Measurements from ENCODE around the gene PPP1R14B. TPM values are rescaled to one million over a fixed set of nuclear protein-coding genes. Genes with fewer than 3 reads are reported as not detected.

PPP1R14B gene
- total and polyA plus RNA-seq, 2 of the 13 experiments (the other 11 are each of a cell fraction or from before 2014, with no cell fraction given): 110 to 148 TPM

DNA sequence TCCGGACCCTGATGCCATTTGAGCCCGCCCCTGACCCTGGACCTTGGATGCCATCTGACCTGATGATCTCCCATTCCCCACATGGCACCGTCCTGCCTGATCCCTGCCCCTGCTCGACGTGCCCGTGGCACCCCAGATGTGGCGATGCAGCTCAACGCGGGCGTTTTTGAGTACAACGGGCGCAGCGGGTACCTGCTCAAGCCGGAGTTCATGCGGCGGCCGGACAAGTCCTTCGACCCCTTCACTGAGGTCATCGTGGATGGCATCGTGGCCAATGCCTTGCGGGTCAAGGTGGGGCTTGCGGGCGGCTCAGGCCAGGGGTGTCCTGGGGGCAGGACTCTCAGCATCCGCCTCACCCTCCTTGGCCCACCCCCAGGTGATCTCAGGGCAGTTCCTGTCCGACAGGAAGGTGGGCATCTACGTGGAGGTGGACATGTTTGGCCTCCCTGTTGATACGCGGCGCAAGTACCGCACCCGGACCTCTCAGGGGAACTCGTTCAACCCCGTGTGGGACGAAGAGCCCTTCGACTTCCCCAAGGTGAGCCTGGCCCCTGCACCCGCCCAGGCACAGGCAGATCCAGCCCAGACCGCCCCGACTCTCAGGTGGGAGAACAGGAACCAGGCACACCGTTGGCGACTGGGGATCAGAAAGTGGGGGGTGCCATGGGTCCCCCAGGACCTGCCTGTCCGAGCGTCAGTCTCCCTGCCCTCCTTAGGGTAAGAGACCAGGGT lies 15.7 kb upstream of the PPP1R14B start:
- FAIRE-seq: no peak
- H4K20me1 ChIP-seq (ENCODE audit: insufficient read depth, low read length): no peaks in the 10 kb centered on the region

More for the DNA sequence above, 15.7 kb upstream of the PPP1R14B start:
- H3K9ac ChIP-seq (ENCODE audit: insufficient read depth, low read depth, low read length): no peak overlapping the region
- H3K4me3 ChIP-seq (replicated peaks in 1 of 3; ENCODE audit: insufficient read depth in 1 of 3, low read depth in 2 of 3, low read length in 3 of 3): no peak overlapping the region
- H3K9me3 ChIP-seq (ENCODE audit: low read length): no peaks in the 10 kb centered on the region
- WGBS (ENCODE audit: low lambda C conversion rate): 98% methylated on average over 34 of the region's 42 CpGs
- no TSS peak for BruUV-seq (replicated peaks)
- DNase-seq (ENCODE audit: low spot score) (no peak), ATAC-seq (no peak)
- POLR2A ChIA-PET: no interaction called here
- CTCF ChIA-PET (ENCODE audit: low intra/inter-chr PET ratio, low total read pairs): no interaction called here
- no peak overlapping the region for H2AFZ ChIP-seq (ENCODE audit: low read length)
- H3K4me1 ChIP-seq (ENCODE audit: insufficient read depth, low read length): no peaks in the 10 kb centered on the region
- in situ Hi-C loops (cut with HindIII; ENCODE audit: extremely low pct_ligation_motif_present, low pct_unique_long_range_greater_than_20kb) (no loop called here), intact Hi-C loops (cut with micrococcal nuclease; ENCODE audit: unreplicated experiment) (no loop called here)
- H3K27me3 ChIP-seq (ENCODE audit: control insufficient read depth in 1 of 2, insufficient read depth in 2 of 2, low read length in 2 of 2): no peaks in the 10 kb centered on the region
- no peak overlapping the region for H3K27ac ChIP-seq (ENCODE audit: extremely low read length, insufficient read depth, low read length)
- TF ChIP-seq RFX3 (CRISPR knock-in tag; IDR thresholded peaks at IDR 0.05): no peak
- TF ChIP-seq PHF8 (CRISPR knock-in tag; IDR thresholded peaks at IDR 0.05): no peak
- no peak for TF ChIP-seq MXD4 (CRISPR knock-in tag; IDR thresholded peaks at IDR 0.05)
- no peak for TF ChIP-seq KDM3A (CRISPR knock-in tag; IDR thresholded peaks at IDR 0.05; ENCODE audit: low read depth)
- no peak for TF ChIP-seq ZNF546 (CRISPR knock-in tag; conservative IDR thresholded peaks at IDR 0.05)
- TF ChIP-seq SNAPC2 (CRISPR knock-in tag; IDR thresholded peaks at IDR 0.05): no peak
- TF ChIP-seq ZBTB26 (CRISPR knock-in tag; IDR thresholded peaks at IDR 0.05; ENCODE audit: borderline replicate concordance): no peak
- TF ChIP-seq ADNP (CRISPR knock-in tag; IDR thresholded peaks at IDR 0.05): no peak
- TF ChIP-seq SOX6 (IDR thresholded peaks at IDR 0.05): no peak
- TF ChIP-seq SOX6 (CRISPR knock-in tag; IDR thresholded peaks at IDR 0.05): no peak
- TF ChIP-seq EZH2 (conservative IDR thresholded peaks at IDR 0.05; ENCODE audit: low read depth, low read length): no peak
- TF ChIP-seq, protein P1, sequence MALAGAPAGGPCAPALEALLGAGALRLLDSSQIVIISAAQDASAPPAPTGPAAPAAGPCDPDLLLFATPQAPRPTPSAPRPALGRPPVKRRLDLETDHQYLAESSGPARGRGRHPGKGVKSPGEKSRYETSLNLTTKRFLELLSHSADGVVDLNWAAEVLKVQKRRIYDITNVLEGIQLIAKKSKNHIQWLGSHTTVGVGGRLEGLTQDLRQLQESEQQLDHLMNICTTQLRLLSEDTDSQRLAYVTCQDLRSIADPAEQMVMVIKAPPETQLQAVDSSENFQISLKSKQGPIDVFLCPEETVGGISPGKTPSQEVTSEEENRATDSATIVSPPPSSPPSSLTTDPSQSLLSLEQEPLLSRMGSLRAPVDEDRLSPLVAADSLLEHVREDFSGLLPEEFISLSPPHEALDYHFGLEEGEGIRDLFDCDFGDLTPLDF (CRISPR knock-in tag; IDR thresholded peaks at IDR 0.05): no peak
- no peaks in the 10 kb centered on the region for H3K79me2 ChIP-seq (ENCODE audit: insufficient read depth, low read length)
- H3K4me2 ChIP-seq (ENCODE audit: low read depth, low read length): no peak overlapping the region
- peaks cover 9 to 35% of the 10 kb centered on the region in 2 experiments; a peak in 4 of 5 replicates for H3K36me3 ChIP-seq (replicated peaks in 1 of 2; ENCODE audit: control insufficient read depth in 1 of 2, insufficient read depth in 2 of 2, low read length in 2 of 2)

Measured in HepG2 (cell line).